H1 (cell line): ENCODE measurements around the gene FAM222B. TPM values are rescaled to one million over a fixed set of nuclear protein-coding genes. Genes with fewer than 3 reads are reported as not detected.

Experiments
- RAD21 ChIP-seq, 2 experiments: IDR thresholded peaks in 1 of 2; conservative IDR thresholded peaks in 1 of 2; 2 replicates each; pipeline ENCODE4 v1.6.1; 2011; ENCODE audit warnings: low read depth in 2 of 2, low read length in 2 of 2, improper control_type of control experiment in 1 of 2, inconsistent platforms in 1 of 2, mild to moderate bottlenecking in 1 of 2, moderate library complexity in 1 of 2
- RNF2 ChIP-seq: fragments of 200-900, 300-1000 bp; sonication (generic); IDR thresholded peaks from 2 replicates; pipeline ENCODE4 v1.7.1; 2016; ENCODE audit warnings: borderline replicate concordance, low read depth, mild to moderate bottlenecking, antibody characterized with exemption, low read length; ENCODE audit not compliant: poor library complexity, severe bottlenecking; ENCODE audit errors: missing control alignments
- polyA plus RNA-seq, 7 experiments: library from polyadenylated mRNA; depleted of rRNA in 3 of 7; stranded (reverse) in 5 of 7; unstranded in 2 of 7; fragments of >200 nt in 5 of 7; fragments of 200-250 nt in 2 of 7; gene quantifications; 1 replicate in 5 of 7; 2 replicates in 1 of 7; 4 replicates in 1 of 7; pipeline versions ENCODE4 v1.2.1 to v1.2.3, GENCODE V29; 2011 to 2013; ENCODE audit warnings: missing spikeins in 2 of 7, mixed read lengths in 2 of 7
- total RNA-seq: library from RNA; stranded (reverse); fragmentation: NEBNext Ultra II Directional; extraction: Animal tissue kit (Norgen Biotek cat#: 25700); gene quantifications from 2 replicates; pipeline ENCODE4 v1.2.1, GENCODE V29; 2021
- TF ChIP-seq, protein P1 (sequence below): IDR thresholded peaks from 2 replicates; pipeline ENCODE4 v1.6.1; 2012; ENCODE audit warnings: low read length, inconsistent platforms

FAM222B gene
- total and polyA plus RNA-seq, 2 of the 8 experiments (the other 6 are each of a cell fraction or from before 2014, with no cell fraction given): 42.1 to 81.7 TPM

- TF ChIP-seq, protein P1, sequence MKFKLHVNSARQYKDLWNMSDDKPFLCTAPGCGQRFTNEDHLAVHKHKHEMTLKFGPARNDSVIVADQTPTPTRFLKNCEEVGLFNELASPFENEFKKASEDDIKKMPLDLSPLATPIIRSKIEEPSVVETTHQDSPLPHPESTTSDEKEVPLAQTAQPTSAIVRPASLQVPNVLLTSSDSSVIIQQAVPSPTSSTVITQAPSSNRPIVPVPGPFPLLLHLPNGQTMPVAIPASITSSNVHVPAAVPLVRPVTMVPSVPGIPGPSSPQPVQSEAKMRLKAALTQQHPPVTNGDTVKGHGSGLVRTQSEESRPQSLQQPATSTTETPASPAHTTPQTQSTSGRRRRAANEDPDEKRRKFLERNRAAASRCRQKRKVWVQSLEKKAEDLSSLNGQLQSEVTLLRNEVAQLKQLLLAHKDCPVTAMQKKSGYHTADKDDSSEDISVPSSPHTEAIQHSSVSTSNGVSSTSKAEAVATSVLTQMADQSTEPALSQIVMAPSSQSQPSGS: no peak
- TF ChIP-seq RNF2 (no peak), RAD21 (IDR thresholded peaks at IDR 0.05 in 1 of 2, conservative IDR thresholded peaks at IDR 0.05 in 1 of 2; ENCODE audit: low read depth in 2 of 2, low read length in 2 of 2) (no peak)
Measured at GRCh38 chr17:28865946-28866752, 23.6 kb upstream of the FAM222B start (continued).
